ENCODE data around the gene AMBN.

DNA sequence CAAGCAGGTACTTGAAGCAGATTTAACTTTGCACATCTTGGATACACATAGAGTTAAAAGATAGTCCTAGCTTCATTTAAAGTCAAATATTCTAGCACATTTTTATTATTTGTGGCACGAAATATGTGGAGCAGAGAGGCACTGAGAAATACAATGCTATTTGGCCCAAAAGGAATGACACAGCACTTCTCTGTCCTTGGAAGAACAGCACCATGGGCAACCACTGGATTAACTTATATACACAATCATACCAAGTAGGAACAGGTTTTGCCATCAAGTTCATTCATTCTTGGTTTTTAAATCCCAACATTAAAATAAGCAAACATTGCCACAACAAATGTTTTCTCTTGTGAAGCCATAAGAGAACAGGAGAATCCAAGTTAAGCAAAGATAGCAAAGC, 35.6 kb downstream of the AMBN start:
- TF ChIP-seq POLR2AphosphoS5 (IDR thresholded peaks at IDR 0.05) (no peak), CTCF (IDR thresholded peaks at IDR 0.05 in 8 of 11, conservative IDR thresholded peaks at IDR 0.05 in 3 of 11) (no peak), POLR2A (IDR thresholded peaks at IDR 0.05) (no peak)
